Thyroid gland (tissue), 4 donors: Measurements from ENCODE around the gene SPSB4.

ENCODE experiments used
- CTCF ChIP-seq, 6 experiments: fragments of 200-600 bp in 3 of 6; fragments of 450-650 bp in 3 of 6; sonication (generic) in 3 of 6; IDR thresholded peaks; one replicate each; pipeline ENCODE4 v1.5.1; 2016 to 2019; ENCODE audit warnings: antibody characterized with exemption in 6 of 6, mild to moderate bottlenecking in 2 of 6, inconsistent platforms in 1 of 6, moderate library complexity in 1 of 6
- POLR2A ChIP-seq, 2 donors: fragments of 450-650 bp; IDR thresholded peaks; one replicate each; pipeline ENCODE4 v1.6.1; 2017; ENCODE audit warnings: antibody characterized with exemption in 2 of 2, mild to moderate bottlenecking in 2 of 2, moderate library complexity in 1 of 2

GRCh38 chr3:141174674-141175073 is 123.5 kb downstream of the SPSB4 start:
- TF ChIP-seq CTCF (IDR thresholded peaks at IDR 0.05), result no peak
- no peak for TF ChIP-seq POLR2A (IDR thresholded peaks at IDR 0.05)
